ENCODE data around the gene SMURF1.

DNA sequence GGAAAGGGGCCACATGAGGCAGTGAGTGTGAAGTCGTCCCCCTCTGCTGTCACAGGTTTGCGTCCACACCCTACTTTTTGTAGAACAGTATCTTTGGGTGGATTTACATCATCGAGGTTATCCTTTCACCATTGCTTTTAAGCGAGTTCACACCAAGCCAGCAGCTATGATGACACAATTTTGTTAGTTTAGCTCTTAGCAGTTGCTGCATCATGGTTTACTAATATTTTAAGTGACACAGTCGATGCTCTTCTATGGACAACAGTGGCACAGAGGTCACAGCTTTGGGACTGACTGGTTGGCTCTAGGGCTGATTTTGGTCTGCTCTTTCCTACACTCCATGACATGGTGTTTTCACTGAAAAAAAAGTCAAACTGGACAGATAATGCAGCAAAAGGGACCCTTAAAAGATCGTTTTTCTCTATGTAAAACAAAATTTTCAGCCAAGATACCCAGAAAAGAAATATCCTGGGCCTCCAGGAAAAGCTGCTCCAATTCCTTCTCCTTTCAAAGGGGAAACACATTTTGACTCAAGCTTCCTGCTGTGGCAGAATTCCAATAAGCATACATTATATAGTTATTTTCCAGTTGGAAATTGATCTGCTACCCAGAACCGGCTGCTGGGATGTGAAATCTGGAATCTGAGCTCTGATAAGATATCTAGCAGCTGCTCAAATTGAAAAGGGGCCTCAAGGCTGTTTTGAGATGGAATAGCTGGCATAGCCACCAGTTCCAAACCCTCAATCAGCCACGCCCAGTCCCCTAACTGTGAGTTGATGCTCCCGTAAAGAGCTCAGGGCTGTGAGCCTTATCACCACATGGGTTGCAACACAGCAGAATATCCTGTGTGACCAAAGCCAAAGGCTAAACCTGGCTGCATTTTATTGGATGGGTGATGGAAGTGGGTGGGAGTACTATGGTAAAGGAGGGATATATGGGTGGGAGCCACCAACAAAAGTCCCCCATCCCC, 114.2 kb downstream of the SMURF1 start:
- TF ChIP-seq EP300 (IDR thresholded peaks at IDR 0.05; ENCODE audit: borderline replicate concordance in 1 of 2, low read depth in 2 of 2, low read length in 2 of 2) (no peak), ASH2L (IDR thresholded peaks at IDR 0.05; ENCODE audit: low read length) (no peak), POLR2A (IDR thresholded peaks at IDR 0.05; ENCODE audit: control extremely low read depth in 1 of 2, low read depth in 2 of 2, low read length in 2 of 2) (no peak; a peak in 1 of 3 replicates), GABPA (IDR thresholded peaks at IDR 0.05; ENCODE audit: borderline replicate concordance, insufficient read depth, low read length) (no peak), HDAC6 (IDR thresholded peaks at IDR 0.05; ENCODE audit: low read depth, low read length) (no peak), TAF7 (optimal IDR thresholded peaks at IDR 0.05; ENCODE audit: borderline replicate concordance, low read depth, low read length) (no peak), CHD2 (IDR thresholded peaks at IDR 0.05; ENCODE audit: low read length) (no peak), SP4 (IDR thresholded peaks at IDR 0.05; ENCODE audit: low read length) (no peak), SP1 (IDR thresholded peaks at IDR 0.05; ENCODE audit: low read depth, low read length) (no peak), CHD1 (IDR thresholded peaks at IDR 0.05; ENCODE audit: low read depth, low read length) (no peak), EZH2 (IDR thresholded peaks at IDR 0.05; ENCODE audit: low read depth, low read length, severe bottlenecking) (no peak), RAD21 (IDR thresholded peaks at IDR 0.05 in 1 of 2, conservative IDR thresholded peaks at IDR 0.05 in 1 of 2; ENCODE audit: low read depth in 2 of 2, low read length in 2 of 2) (no peak)
- TF ChIP-seq, protein P1, sequence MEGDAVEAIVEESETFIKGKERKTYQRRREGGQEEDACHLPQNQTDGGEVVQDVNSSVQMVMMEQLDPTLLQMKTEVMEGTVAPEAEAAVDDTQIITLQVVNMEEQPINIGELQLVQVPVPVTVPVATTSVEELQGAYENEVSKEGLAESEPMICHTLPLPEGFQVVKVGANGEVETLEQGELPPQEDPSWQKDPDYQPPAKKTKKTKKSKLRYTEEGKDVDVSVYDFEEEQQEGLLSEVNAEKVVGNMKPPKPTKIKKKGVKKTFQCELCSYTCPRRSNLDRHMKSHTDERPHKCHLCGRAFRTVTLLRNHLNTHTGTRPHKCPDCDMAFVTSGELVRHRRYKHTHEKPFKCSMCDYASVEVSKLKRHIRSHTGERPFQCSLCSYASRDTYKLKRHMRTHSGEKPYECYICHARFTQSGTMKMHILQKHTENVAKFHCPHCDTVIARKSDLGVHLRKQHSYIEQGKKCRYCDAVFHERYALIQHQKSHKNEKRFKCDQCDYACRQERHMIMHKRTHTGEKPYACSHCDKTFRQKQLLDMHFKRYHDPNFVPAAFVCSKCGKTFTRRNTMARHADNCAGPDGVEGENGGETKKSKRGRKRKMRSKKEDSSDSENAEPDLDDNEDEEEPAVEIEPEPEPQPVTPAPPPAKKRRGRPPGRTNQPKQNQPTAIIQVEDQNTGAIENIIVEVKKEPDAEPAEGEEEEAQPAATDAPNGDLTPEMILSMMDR (IDR thresholded peaks at IDR 0.05; ENCODE audit: control extremely low read depth in 1 of 3, insufficient read depth in 1 of 3, low read depth in 1 of 3, low read length in 3 of 3) = no peak
- TF ChIP-seq, protein P2, sequence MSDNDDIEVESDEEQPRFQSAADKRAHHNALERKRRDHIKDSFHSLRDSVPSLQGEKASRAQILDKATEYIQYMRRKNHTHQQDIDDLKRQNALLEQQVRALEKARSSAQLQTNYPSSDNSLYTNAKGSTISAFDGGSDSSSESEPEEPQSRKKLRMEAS (IDR thresholded peaks at IDR 0.05) = no peak

Data from H1 (cell line).